Measurements from ENCODE around the gene PRPF38A. TPM values are rescaled to one million over a fixed set of nuclear protein-coding genes. Genes with fewer than 3 reads are reported as not detected.

The PRPF38A gene
- total RNA-seq, 1 donor from 2014 or later = 31.8 TPM

DNA sequence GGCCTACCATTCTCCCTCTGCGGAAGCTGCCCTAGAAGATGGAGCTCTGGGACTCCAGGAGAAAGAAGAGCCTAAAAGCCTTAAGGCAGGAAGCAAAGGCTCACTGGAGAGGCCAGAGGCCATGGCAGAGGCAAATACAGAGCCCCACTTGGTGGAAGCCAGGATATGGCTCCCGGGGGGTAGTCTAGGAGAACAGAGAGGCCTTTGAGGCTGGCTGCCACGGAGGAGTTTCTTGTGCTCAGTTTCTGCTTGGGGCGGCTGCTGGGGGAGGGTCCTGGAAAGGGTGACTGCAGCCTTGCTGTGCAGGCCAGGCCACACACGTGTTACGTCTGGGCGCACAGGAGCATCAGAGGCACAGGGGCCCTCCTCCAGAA lies 43.8 kb upstream of the PRPF38A start:
- no peaks in the 10 kb centered on the region for H3K27me3 Mint-ChIP-seq (ENCODE audit: low read depth, unreplicated experiment)
- H3K27ac Mint-ChIP-seq (ENCODE audit: unreplicated experiment) = peak overlapping the region; percentile 26
- peaks cover 42% of the 10 kb centered on the region for H4K20me1 ChIP-seq (ENCODE audit: insufficient read depth, low read length)
- no peak for TF ChIP-seq EZH2 (IDR thresholded peaks at IDR 0.05; ENCODE audit: insufficient read depth, low read length)
- TF ChIP-seq, protein P1, sequence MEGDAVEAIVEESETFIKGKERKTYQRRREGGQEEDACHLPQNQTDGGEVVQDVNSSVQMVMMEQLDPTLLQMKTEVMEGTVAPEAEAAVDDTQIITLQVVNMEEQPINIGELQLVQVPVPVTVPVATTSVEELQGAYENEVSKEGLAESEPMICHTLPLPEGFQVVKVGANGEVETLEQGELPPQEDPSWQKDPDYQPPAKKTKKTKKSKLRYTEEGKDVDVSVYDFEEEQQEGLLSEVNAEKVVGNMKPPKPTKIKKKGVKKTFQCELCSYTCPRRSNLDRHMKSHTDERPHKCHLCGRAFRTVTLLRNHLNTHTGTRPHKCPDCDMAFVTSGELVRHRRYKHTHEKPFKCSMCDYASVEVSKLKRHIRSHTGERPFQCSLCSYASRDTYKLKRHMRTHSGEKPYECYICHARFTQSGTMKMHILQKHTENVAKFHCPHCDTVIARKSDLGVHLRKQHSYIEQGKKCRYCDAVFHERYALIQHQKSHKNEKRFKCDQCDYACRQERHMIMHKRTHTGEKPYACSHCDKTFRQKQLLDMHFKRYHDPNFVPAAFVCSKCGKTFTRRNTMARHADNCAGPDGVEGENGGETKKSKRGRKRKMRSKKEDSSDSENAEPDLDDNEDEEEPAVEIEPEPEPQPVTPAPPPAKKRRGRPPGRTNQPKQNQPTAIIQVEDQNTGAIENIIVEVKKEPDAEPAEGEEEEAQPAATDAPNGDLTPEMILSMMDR (IDR thresholded peaks at IDR 0.05; ENCODE audit: insufficient read depth, low read depth, low read length) = no peak
- no peak overlapping the region for H3K9ac ChIP-seq (ENCODE audit: low read length)
- H3K4me1 Mint-ChIP-seq (ENCODE audit: low read depth, unreplicated experiment) = peaks cover 3% of the 10 kb centered on the region
- H3K9me3 Mint-ChIP-seq (ENCODE audit: unreplicated experiment) = no peaks in the 10 kb centered on the region
- no peak overlapping the region for H3K4me3 ChIP-seq (ENCODE audit: insufficient read depth, low read depth, low read length)
- H3K9me3 ChIP-seq (ENCODE audit: insufficient read depth, low read depth, low read length) = no peaks in the 10 kb centered on the region
- FAIRE-seq = no peak
- H3K79me2 ChIP-seq (ENCODE audit: insufficient read depth, low read length) = peaks cover 34% of the 10 kb centered on the region
- peaks cover 29% of the 10 kb centered on the region for H3K36me3 Mint-ChIP-seq (ENCODE audit: low read depth, unreplicated experiment)
- no peaks in the 10 kb centered on the region for H3K27me3 ChIP-seq (ENCODE audit: insufficient read depth, low read length)
- H3K4me1 ChIP-seq (ENCODE audit: insufficient read depth, low read length) = peaks cover 10% of the 10 kb centered on the region
- no peak overlapping the region for H2AFZ ChIP-seq (ENCODE audit: low read depth, low read length)
- no peak overlapping the region for H3K27ac ChIP-seq (ENCODE audit: low read depth, low read length)
- no peak for DNase-seq (ENCODE audit: low read depth)
- H3K4me3 Mint-ChIP-seq (ENCODE audit: unreplicated experiment) = no peak overlapping the region
- H3K36me3 ChIP-seq (ENCODE audit: insufficient read depth, low read length) = peaks cover 33% of the 10 kb centered on the region
- H3K4me2 ChIP-seq (ENCODE audit: low read length) = no peak overlapping the region

DNA sequence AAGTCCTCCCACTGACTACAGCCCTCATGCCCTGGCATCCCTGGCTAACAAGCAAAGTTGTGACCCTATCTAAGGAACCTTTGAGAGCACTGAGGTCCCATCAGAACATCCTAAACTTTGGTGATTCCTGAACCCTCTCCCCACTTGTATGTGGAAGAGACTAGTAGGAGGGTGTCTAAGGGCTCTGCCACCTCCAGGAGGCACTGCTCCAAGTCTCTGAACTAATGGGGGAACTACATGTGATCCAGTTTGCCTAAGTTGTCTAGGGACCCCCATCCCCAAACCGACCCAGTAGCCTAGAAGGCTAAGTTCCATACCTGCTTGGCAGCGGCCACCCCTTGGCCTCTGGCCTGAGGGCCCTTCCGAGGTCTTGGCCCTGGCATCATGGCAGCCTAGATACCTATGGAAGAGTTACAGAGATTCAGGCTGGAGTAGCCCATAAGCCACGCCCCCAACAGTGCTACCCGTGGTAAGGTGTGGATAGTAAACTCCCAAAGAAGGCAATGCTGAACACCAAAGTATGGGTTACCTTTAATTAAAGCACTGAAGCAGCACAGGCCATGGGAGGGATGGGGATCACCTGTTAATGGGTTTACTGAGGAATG lies 40.1 kb upstream of the PRPF38A start:
- Histone ChIP-seq H3K4me1 (ENCODE audit: insufficient read depth, low read length) (peaks cover 10% of the 10 kb centered on the region), H2AFZ (ENCODE audit: low read depth, low read length) (no peak overlapping the region), H3K36me3 (ENCODE audit: insufficient read depth, low read length) (peaks cover 18% of the 10 kb centered on the region), H3K9ac (ENCODE audit: low read length) (peak overlapping the region; percentile 97), H4K20me1 (ENCODE audit: insufficient read depth, low read length) (peaks cover 23% of the 10 kb centered on the region), H3K27me3 (ENCODE audit: insufficient read depth, low read length) (no peaks in the 10 kb centered on the region), H3K4me2 (ENCODE audit: low read length) (peak overlapping the region; percentile 98), H3K4me3 (ENCODE audit: insufficient read depth, low read depth, low read length) (no peak overlapping the region), H3K79me2 (ENCODE audit: insufficient read depth, low read length) (peaks cover 36% of the 10 kb centered on the region), H3K27ac (ENCODE audit: low read depth, low read length) (peak overlapping the region; percentile 88), H3K9me3 (ENCODE audit: insufficient read depth, low read depth, low read length) (no peaks in the 10 kb centered on the region)
- no peak for TF ChIP-seq EZH2 (IDR thresholded peaks at IDR 0.05; ENCODE audit: insufficient read depth, low read length)
- TF ChIP-seq, protein P1 (IDR thresholded peaks at IDR 0.05; ENCODE audit: insufficient read depth, low read depth, low read length) = no peak
- Mint-ChIP-seq H3K36me3 (ENCODE audit: low read depth, unreplicated experiment) (peaks cover 10% of the 10 kb centered on the region), H3K4me1 (ENCODE audit: low read depth, unreplicated experiment) (peaks cover 3% of the 10 kb centered on the region), H3K4me3 (ENCODE audit: unreplicated experiment) (peak overlapping the region; percentile 100), H3K27me3 (ENCODE audit: low read depth, unreplicated experiment) (no peaks in the 10 kb centered on the region), H3K9me3 (ENCODE audit: unreplicated experiment) (no peaks in the 10 kb centered on the region), H3K27ac (ENCODE audit: unreplicated experiment) (peak overlapping the region; percentile 97)
- DNase-seq (ENCODE audit: low read depth) = no peak
- FAIRE-seq = no peak

DNA sequence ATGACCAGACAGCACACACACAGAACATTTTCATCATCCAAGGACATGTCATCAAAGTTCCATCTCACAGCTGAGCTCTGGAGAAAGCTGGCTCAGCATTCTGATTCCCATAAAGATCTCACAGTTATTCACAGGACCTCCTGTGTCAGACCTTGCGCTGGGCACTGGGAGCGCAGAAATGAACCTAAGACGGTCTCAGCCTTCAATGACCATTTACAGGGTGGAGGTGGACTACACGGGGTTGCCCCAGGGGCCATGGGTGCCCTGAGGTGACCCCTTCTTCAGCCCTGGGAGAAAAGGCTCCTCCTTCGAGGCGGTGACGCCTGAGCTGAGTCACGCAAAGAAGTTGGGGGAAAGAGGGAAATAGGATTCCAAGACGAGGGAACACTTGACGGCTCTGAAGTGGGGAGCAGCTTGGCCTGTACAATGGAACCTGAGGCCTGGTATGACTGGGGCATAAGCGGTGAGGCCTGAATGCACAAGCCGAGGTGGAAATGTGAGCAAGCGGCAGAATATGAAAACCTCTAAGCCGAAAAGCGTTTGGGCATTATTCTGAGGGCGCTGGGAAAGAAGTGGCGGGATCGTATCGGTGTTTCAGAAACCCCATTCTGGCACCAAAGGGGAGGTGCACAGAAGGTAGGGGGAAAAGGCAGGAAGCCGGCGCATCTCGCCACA lies 39.2 kb upstream of the PRPF38A start:
- DNase-seq (ENCODE audit: low read depth) = peak; percentile 59
- Mint-ChIP-seq H3K27ac (ENCODE audit: unreplicated experiment) (peak overlapping the region; percentile 97), H3K4me1 (ENCODE audit: low read depth, unreplicated experiment) (peaks cover 3% of the 10 kb centered on the region), H3K36me3 (ENCODE audit: low read depth, unreplicated experiment) (peaks cover 10% of the 10 kb centered on the region), H3K9me3 (ENCODE audit: unreplicated experiment) (no peaks in the 10 kb centered on the region), H3K27me3 (ENCODE audit: low read depth, unreplicated experiment) (no peaks in the 10 kb centered on the region), H3K4me3 (ENCODE audit: unreplicated experiment) (peak overlapping the region; percentile 100)
- Histone ChIP-seq H3K36me3 (ENCODE audit: insufficient read depth, low read length) (peaks cover 13% of the 10 kb centered on the region), H3K79me2 (ENCODE audit: insufficient read depth, low read length) (peaks cover 36% of the 10 kb centered on the region), H4K20me1 (ENCODE audit: insufficient read depth, low read length) (peaks cover 23% of the 10 kb centered on the region), H3K27me3 (ENCODE audit: insufficient read depth, low read length) (no peaks in the 10 kb centered on the region), H2AFZ (ENCODE audit: low read depth, low read length) (peak overlapping the region; percentile 81), H3K4me3 (ENCODE audit: insufficient read depth, low read depth, low read length) (peak overlapping the region; percentile 89), H3K4me1 (ENCODE audit: insufficient read depth, low read length) (peaks cover 10% of the 10 kb centered on the region), H3K9ac (ENCODE audit: low read length) (peak overlapping the region; percentile 97), H3K4me2 (ENCODE audit: low read length) (peak overlapping the region; percentile 98), H3K27ac (ENCODE audit: low read depth, low read length) (peak overlapping the region; percentile 88), H3K9me3 (ENCODE audit: insufficient read depth, low read depth, low read length) (no peaks in the 10 kb centered on the region)
- FAIRE-seq = no peak
- no peak for TF ChIP-seq EZH2 (IDR thresholded peaks at IDR 0.05; ENCODE audit: insufficient read depth, low read length)
- TF ChIP-seq, protein P1 (IDR thresholded peaks at IDR 0.05; ENCODE audit: insufficient read depth, low read depth, low read length) = no peak

Measured in astrocyte (in vitro differentiated cells and primary cell).